H1 (cell line): Measurements from ENCODE around the gene PLCB3. TPM values are rescaled to one million over a fixed set of nuclear protein-coding genes. Genes with fewer than 3 reads are reported as not detected.

Source experiments
- CTCF ChIA-PET: fragments of 300-600 bp; sonication (Branson Sonifier 250); formaldehyde crosslinking; loops from one replicate; lab custom pipeline; 2021; ENCODE audit not compliant: partially characterized antibody; lab: Charles Lee
- POLR2A ChIA-PET: fragments of 300-600 bp; sonication (Branson Sonifier 250); formaldehyde crosslinking; loops from one replicate; lab custom pipeline; 2021; ENCODE audit warnings: inconsistent platforms; ENCODE audit not compliant: partially characterized antibody; lab: Charles Lee
- DNase-seq, 2 experiments: peaks; one replicate each; pipeline versions ENCODE4 v3.0.0 to v3.0.0-alpha.2; 2010 to 2022; ENCODE audit warnings: low spot score in 2 of 2, low read depth in 1 of 2, mixed read lengths in 1 of 2
- FAIRE-seq: peaks from 2 replicates; lab custom pipeline; 2011; peaks lifted over from hg19 to GRCh38; lab: Jason Lieb, UNC
- H2AFZ ChIP-seq: 2 replicates; pipeline ENCODE4 v1.8.1; 2012; ENCODE audit warnings: low read length, inconsistent platforms
- H2AK5ac ChIP-seq: 2 replicates; pipeline ENCODE4 v1.6.1; 2013; ENCODE audit warnings: low read depth, low read length
- H2BK120ac ChIP-seq: replicated peaks from 2 replicates; pipeline ENCODE3; 2013; ENCODE audit warnings: low read depth, low read length, inconsistent platforms
- H2BK12ac ChIP-seq: 2 replicates; pipeline ENCODE4 v1.6.1; 2013; ENCODE audit warnings: low read depth, low read length
- H2BK15ac ChIP-seq: 2 replicates; pipeline ENCODE4 v1.6.1; 2013; ENCODE audit warnings: low read length
- H2BK20ac ChIP-seq: 2 replicates; pipeline ENCODE4 v1.6.1; 2013; ENCODE audit warnings: low read length
- H2BK5ac ChIP-seq: 2 replicates; pipeline ENCODE4 v1.6.1; 2013; ENCODE audit warnings: low read depth, low read length
- H3K14ac ChIP-seq: 2 replicates; pipeline ENCODE4 v1.6.1; 2013; ENCODE audit warnings: inconsistent platforms; ENCODE audit not compliant: insufficient read length
- H3K18ac ChIP-seq: 2 replicates; pipeline ENCODE4 v1.6.1; 2013; ENCODE audit warnings: low read length; ENCODE audit errors: extremely low read depth
- H3K23ac ChIP-seq: 2 replicates; pipeline ENCODE4 v1.6.1; 2013; ENCODE audit warnings: inconsistent platforms; ENCODE audit not compliant: insufficient read length
- H3K23me2 ChIP-seq: 2 replicates; pipeline ENCODE4 v1.6.1; 2013; ENCODE audit warnings: low read depth, low read length
- H3K27ac ChIP-seq: 2 replicates; pipeline ENCODE4 v1.6.1; 2011; ENCODE audit warnings: low read depth, low read length, inconsistent platforms
- H3K27me3 ChIP-seq, 4 experiments: replicated peaks in 1 of 4; 1 replicate in 1 of 4; 2 replicates in 3 of 4; pipeline versions ENCODE4 v1.6.1 to v1.8.1; 2011 to 2013; ENCODE audit warnings: low read length in 3 of 4, mild to moderate bottlenecking in 3 of 4, inconsistent platforms in 2 of 4, mixed read lengths in 2 of 4, moderate library complexity in 1 of 4; ENCODE audit not compliant: control insufficient read depth in 3 of 4, insufficient read depth in 3 of 4; ENCODE audit errors: extremely low read depth in 1 of 4
- H3K36me3 ChIP-seq, 4 experiments: 2 replicates each; pipeline versions ENCODE4 v1.6.1 to v1.8.1; 2011 to 2013; ENCODE audit warnings: mild to moderate bottlenecking in 4 of 4, low read length in 3 of 4, moderate library complexity in 2 of 4, control low read depth in 1 of 4, inconsistent platforms in 1 of 4; ENCODE audit not compliant: insufficient read depth in 4 of 4, control insufficient read depth in 2 of 4
- H3K4ac ChIP-seq: replicated peaks from 2 replicates; pipeline ENCODE3; 2013; ENCODE audit warnings: low read length, low read depth, mixed read lengths, inconsistent platforms; ENCODE audit not compliant: insufficient read length
- H3K4me1 ChIP-seq, 4 experiments: replicated peaks in 1 of 4; 1 replicate in 1 of 4; 2 replicates in 3 of 4; pipeline versions ENCODE4 v1.6.1 to v1.8.1; 2011 to 2013; ENCODE audit warnings: low read length in 3 of 4, inconsistent platforms in 2 of 4, mixed read lengths in 1 of 4; ENCODE audit not compliant: insufficient read depth in 4 of 4, control insufficient read depth in 3 of 4
- H3K4me2 ChIP-seq, 2 experiments: 2 replicates each; pipeline versions ENCODE4 v1.6.1 to v1.8.1; 2011 to 2013; ENCODE audit warnings: low read depth in 2 of 2, low read length in 2 of 2, control low read depth in 1 of 2, inconsistent platforms in 1 of 2, mild to moderate bottlenecking in 1 of 2; ENCODE audit not compliant: insufficient read depth in 1 of 2
- H3K4me3 ChIP-seq, 4 experiments: fragments of 200-600, 300-600 bp in 1 of 4; sonication (generic), shearing (Covaris generic), sonication (Bioruptor Twin) in 1 of 4; 2 replicates each; pipeline versions ENCODE4 v1.5.1 to v1.8.1; 2011 to 2016; ENCODE audit warnings: low read length in 4 of 4, low read depth in 3 of 4, control low read depth in 2 of 4, inconsistent platforms in 2 of 4, mild to moderate bottlenecking in 2 of 4, mixed read lengths in 1 of 4, moderate library complexity in 1 of 4; ENCODE audit not compliant: insufficient read depth in 2 of 4; ENCODE audit errors: extremely low read depth in 1 of 4
- H3K56ac ChIP-seq: replicated peaks from 2 replicates; pipeline ENCODE3; 2013; ENCODE audit warnings: low read depth, mild to moderate bottlenecking, mixed read lengths, low read length, inconsistent platforms; ENCODE audit not compliant: insufficient read length
- H3K79me1 ChIP-seq: 2 replicates; pipeline ENCODE4 v1.6.1; 2013; ENCODE audit warnings: low read depth, low read length, control low read depth
- H3K79me2 ChIP-seq, 2 experiments: 2 replicates each; pipeline versions ENCODE4 v1.6.1 to v1.8.1; 2012 to 2013; ENCODE audit warnings: low read length in 2 of 2, mild to moderate bottlenecking in 2 of 2, inconsistent platforms in 1 of 2; ENCODE audit not compliant: insufficient read depth in 2 of 2, control insufficient read depth in 1 of 2
- H3K9ac ChIP-seq, 4 experiments: replicated peaks in 1 of 4; 1 replicate in 1 of 4; 2 replicates in 3 of 4; pipeline versions ENCODE4 v1.6.1 to v1.8.1; 2011 to 2013; ENCODE audit warnings: low read depth in 3 of 4, low read length in 3 of 4, control low read depth in 2 of 4, mild to moderate bottlenecking in 2 of 4, moderate library complexity in 2 of 4, inconsistent platforms in 1 of 4; ENCODE audit errors: extremely low read depth in 1 of 4
- H3K9me3 ChIP-seq, 2 experiments: 2 replicates each; pipeline versions ENCODE4 v1.6.1 to v1.8.1; 2012 to 2013; ENCODE audit warnings: mild to moderate bottlenecking in 2 of 2, moderate library complexity in 2 of 2, control low read depth in 1 of 2, inconsistent platforms in 1 of 2, low read depth in 1 of 2, low read length in 1 of 2, mixed read lengths in 1 of 2; ENCODE audit not compliant: insufficient read depth in 2 of 2
- H4K20me1 ChIP-seq, 2 experiments: replicated peaks in 1 of 2; 2 replicates each; pipeline versions ENCODE3 to v1.8.1; 2011 to 2013; ENCODE audit warnings: inconsistent platforms in 2 of 2, low read length in 2 of 2, mild to moderate bottlenecking in 1 of 2; ENCODE audit not compliant: insufficient read depth in 2 of 2, control insufficient read depth in 1 of 2
- H4K5ac ChIP-seq: 2 replicates; pipeline ENCODE4 v1.6.1; 2013; ENCODE audit warnings: low read length, low read depth, mixed read lengths, inconsistent platforms; ENCODE audit not compliant: insufficient read length
- H4K8ac ChIP-seq: 2 replicates; pipeline ENCODE4 v1.8.0; 2013; ENCODE audit warnings: mild to moderate bottlenecking, moderate library complexity, low read length, inconsistent platforms; ENCODE audit not compliant: insufficient read depth; ENCODE audit errors: extremely low read depth
- H4K91ac ChIP-seq: replicated peaks from 2 replicates; pipeline ENCODE3; 2013; ENCODE audit warnings: low read length, mixed read lengths, inconsistent platforms; ENCODE audit not compliant: insufficient read length
- CEBPB ChIP-seq: IDR thresholded peaks from 2 replicates; pipeline ENCODE4 v1.6.1; 2012; ENCODE audit warnings: low read depth, low read length
- CHD1 ChIP-seq: IDR thresholded peaks from 2 replicates; pipeline ENCODE4 v1.6.1; 2012; ENCODE audit warnings: low read depth, low read length, improper control_type of control experiment
- GTF2F1 ChIP-seq: IDR thresholded peaks from 2 replicates; pipeline ENCODE4 v1.6.1; 2012; ENCODE audit warnings: low read depth, low read length, improper control_type of control experiment, borderline replicate concordance
- HDAC6 ChIP-seq: IDR thresholded peaks from one replicate; pipeline ENCODE4 v1.7.1; 2012; ENCODE audit warnings: low read depth, mild to moderate bottlenecking, inconsistent platforms, low read length, moderate library complexity
- JUND ChIP-seq: IDR thresholded peaks from 2 replicates; pipeline ENCODE4 v1.6.1; 2011; ENCODE audit warnings: mild to moderate bottlenecking, improper control_type of control experiment, low read length
- KDM5A ChIP-seq: fragments of 200-600 bp; IDR thresholded peaks from 2 replicates; pipeline ENCODE4 v1.7.1; 2012; ENCODE audit warnings: mild to moderate bottlenecking, low read length, inconsistent platforms, mixed read lengths
- PHF8 ChIP-seq: fragments of 200-600 bp; sonication (generic); conservative IDR thresholded peaks from 2 replicates; pipeline ENCODE4 v1.7.1; 2012; ENCODE audit warnings: low read depth, mild to moderate bottlenecking, inconsistent platforms, low read length, moderate library complexity
- POLR2A ChIP-seq, 2 experiments: IDR thresholded peaks; 1 replicate in 1 of 2; 2 replicates in 1 of 2; pipeline ENCODE4 v1.6.1; 2011; ENCODE audit warnings: low read depth in 2 of 2, low read length in 2 of 2, mild to moderate bottlenecking in 2 of 2; ENCODE audit errors: control extremely low read depth in 1 of 2
- RFX5 ChIP-seq: IDR thresholded peaks from 2 replicates; pipeline ENCODE4 v1.6.1; 2011; ENCODE audit warnings: low read depth, low read length, improper control_type of control experiment, borderline replicate concordance
- RXRA ChIP-seq: IDR thresholded peaks from 2 replicates; pipeline ENCODE4 v1.6.1; 2011; ENCODE audit warnings: low read depth, mild to moderate bottlenecking, low read length, moderate library complexity; ENCODE audit not compliant: insufficient read depth
- SAP30 ChIP-seq: fragments of 300-600 bp; sonication (generic); IDR thresholded peaks from 2 replicates; pipeline ENCODE4 v1.7.1; 2012; ENCODE audit warnings: low read length, moderate library complexity, mild to moderate bottlenecking, inconsistent platforms; ENCODE audit not compliant: insufficient read depth, insufficient replicate concordance
- SIN3A ChIP-seq, 2 experiments: IDR thresholded peaks in 1 of 2; conservative IDR thresholded peaks in 1 of 2; 2 replicates each; pipeline ENCODE4 v1.6.1; 2011 to 2012; ENCODE audit warnings: low read length in 2 of 2, improper control_type of control experiment in 1 of 2, low read depth in 1 of 2, mild to moderate bottlenecking in 1 of 2
- SP4 ChIP-seq: IDR thresholded peaks from 2 replicates; pipeline ENCODE4 v1.6.1; 2012; ENCODE audit warnings: low read length, inconsistent platforms
- WGBS, 2 experiments: shearing (Covaris generic) in 1 of 2; methylation state at CpG; one replicate each; pipeline versions ENCODE4 v1.1.6 to v1.1.7; 2013 to 2015; ENCODE audit warnings: low lambda C conversion rate in 2 of 2, mixed read lengths in 2 of 2, inconsistent platforms in 1 of 2, low coverage in 1 of 2, missing lambda C conversion rate in 1 of 2; ENCODE audit not compliant: insufficient replicate concordance in 2 of 2, insufficient coverage in 1 of 2, insufficient read length in 1 of 2; ENCODE audit errors: extremely low coverage in 1 of 2, missing lambda C conversion rate in 1 of 2; 5-methylcytosine and 5-hydroxymethylcytosine counted together
- polyA plus RNA-seq, 7 experiments: library from polyadenylated mRNA; depleted of rRNA in 3 of 7; stranded (reverse) in 5 of 7; unstranded in 2 of 7; fragments of >200 nt in 5 of 7; fragments of 200-250 nt in 2 of 7; gene quantifications; 1 replicate in 5 of 7; 2 replicates in 1 of 7; 4 replicates in 1 of 7; pipeline versions ENCODE4 v1.2.1 to v1.2.3, GENCODE V29; 2011 to 2013; ENCODE audit warnings: missing spikeins in 2 of 7, mixed read lengths in 2 of 7
- total RNA-seq: library from RNA; stranded (reverse); fragmentation: NEBNext Ultra II Directional; extraction: Animal tissue kit (Norgen Biotek cat#: 25700); gene quantifications from 2 replicates; pipeline ENCODE4 v1.2.1, GENCODE V29; 2021
- TF ChIP-seq, protein P1 (sequence below): IDR thresholded peaks from 2 replicates; pipeline ENCODE4 v1.6.1; 2012; ENCODE audit warnings: inconsistent platforms

Gene PLCB3
- total and polyA plus RNA-seq, 2 of the 8 experiments (the other 6 are each of a cell fraction or from before 2014, with no cell fraction given), result 47.2 to 104 TPM

DNA sequence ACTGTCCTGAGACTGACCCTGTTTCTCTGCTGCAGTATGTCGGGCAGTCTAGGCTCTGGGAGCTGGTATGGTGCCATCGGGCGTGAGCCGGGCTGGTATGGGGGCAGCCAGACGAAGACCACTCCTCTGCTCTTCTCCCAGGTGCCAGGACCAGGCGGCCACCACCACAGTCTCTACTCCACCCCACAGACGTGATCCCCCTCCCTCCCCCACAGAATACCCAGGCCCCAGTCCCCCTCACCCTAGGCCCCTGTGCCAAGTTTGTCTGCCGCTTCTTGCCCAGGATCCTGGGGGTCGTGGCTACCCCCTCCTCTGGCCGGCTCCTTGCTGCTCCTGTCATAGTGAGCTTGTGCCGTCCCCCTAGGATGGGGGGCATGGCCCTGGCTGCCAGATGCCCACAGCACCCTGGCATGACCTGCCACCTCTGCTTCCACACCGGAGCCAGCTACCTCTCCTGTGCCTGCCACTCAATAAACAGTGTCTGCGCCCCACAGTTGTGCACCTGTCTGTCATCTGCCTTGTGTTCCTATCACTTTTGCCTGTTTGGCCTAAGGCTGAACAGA, 37.8 kb downstream of the PLCB3 start:
- no peak overlapping the region for H3K14ac ChIP-seq
- H2AK5ac ChIP-seq, result no peak overlapping the region
- 87% methylated on average over 12 of the region's 13 CpGs; no CpG with 5 or more reads in 1 of the 2 experiments for WGBS, 2 experiments
- FAIRE-seq (no peak), DNase-seq (no peak)
- H2AFZ ChIP-seq, result no peak overlapping the region
- H3K9ac ChIP-seq, result no peak overlapping the region
- no peak overlapping the region for H3K4ac ChIP-seq
- no peak overlapping the region for H4K5ac ChIP-seq
- no peak overlapping the region for H3K27ac ChIP-seq
- H3K4me2 ChIP-seq, result no peak overlapping the region
- no peaks in the 10 kb centered on the region for H3K79me2 ChIP-seq
- no peak overlapping the region for H4K91ac ChIP-seq
- peaks cover 5 to 17% of the 10 kb centered on the region in 2 experiments for H4K20me1 ChIP-seq
- H3K4me3 ChIP-seq, result no peak overlapping the region
- ChIA-PET CTCF (interaction anchor here (1.1 to 11.4 kb wide), 6 partner anchors 14 to 66 kb away, joined by 3 to 134 read pairs (median 6); partner anchors contain the start of genes CATSPERZ and ESRRA), POLR2A (interaction anchor here (0.6 to 2.8 kb wide), 6 partner anchors 9 to 45 kb away, joined by 3 to 10 read pairs (median 4); no protein-coding TSS in a partner anchor)
- H3K4me1 ChIP-seq, result peaks cover 0 to 12% (median 6%) of the 10 kb centered on the region in 4 experiments; a peak in 5 of 7 replicates
- peaks cover 15% of the 10 kb centered on the region; the same call in 1 of the 2 replicates for H3K23me2 ChIP-seq
- H3K27me3 ChIP-seq, result peaks cover 40 to 51% (median 49%) of the 10 kb centered on the region in 4 experiments
- H3K56ac ChIP-seq, result no peak overlapping the region
- no peak overlapping the region for H3K23ac ChIP-seq
- H3K79me1 ChIP-seq, result no peaks in the 10 kb centered on the region
- H4K8ac ChIP-seq, result no peak overlapping the region
- H2BK15ac ChIP-seq, result no peak overlapping the region
- H2BK12ac ChIP-seq, result no peak overlapping the region
- H2BK120ac ChIP-seq, result no peak overlapping the region
- no peak overlapping the region for H2BK20ac ChIP-seq
- H3K18ac ChIP-seq, result no peak overlapping the region
- H3K36me3 ChIP-seq, result peaks cover 0 to 9% (median 0%) of the 10 kb centered on the region in 4 experiments; a peak in 1 of 8 replicates
- H2BK5ac ChIP-seq, result no peak overlapping the region
- H3K9me3 ChIP-seq, result no peaks in the 10 kb centered on the region
- TF ChIP-seq PHF8 (no peak), HDAC6 (no peak), CEBPB (no peak), SIN3A (conservative IDR thresholded peaks at IDR 0.05 in 1 of 2, IDR thresholded peaks at IDR 0.05 in 1 of 2; ENCODE audit: low read depth in 1 of 2, low read length in 2 of 2) (no peak), SAP30 (no peak), KDM5A (no peak), GTF2F1 (no peak), RFX5 (no peak), JUND (no peak), POLR2A (IDR thresholded peaks at IDR 0.05; ENCODE audit: control extremely low read depth in 1 of 2, low read depth in 2 of 2, low read length in 2 of 2) (no peak), SP4 (no peak), RXRA (no peak), CHD1 (no peak)
- TF ChIP-seq, protein P1, sequence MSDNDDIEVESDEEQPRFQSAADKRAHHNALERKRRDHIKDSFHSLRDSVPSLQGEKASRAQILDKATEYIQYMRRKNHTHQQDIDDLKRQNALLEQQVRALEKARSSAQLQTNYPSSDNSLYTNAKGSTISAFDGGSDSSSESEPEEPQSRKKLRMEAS, result no peak
